GM12801 (cell line): Measurements from ENCODE around the gene GXYLT2.

ENCODE experiments used
- TF ChIP-seq, protein P1 (sequence below): IDR thresholded peaks from one replicate; pipeline ENCODE4 v1.5.1; 2011; ENCODE audit warnings: control low read depth; ENCODE audit not compliant: insufficient read length; ENCODE audit errors: extremely low read depth

Gene GXYLT2, protein sequence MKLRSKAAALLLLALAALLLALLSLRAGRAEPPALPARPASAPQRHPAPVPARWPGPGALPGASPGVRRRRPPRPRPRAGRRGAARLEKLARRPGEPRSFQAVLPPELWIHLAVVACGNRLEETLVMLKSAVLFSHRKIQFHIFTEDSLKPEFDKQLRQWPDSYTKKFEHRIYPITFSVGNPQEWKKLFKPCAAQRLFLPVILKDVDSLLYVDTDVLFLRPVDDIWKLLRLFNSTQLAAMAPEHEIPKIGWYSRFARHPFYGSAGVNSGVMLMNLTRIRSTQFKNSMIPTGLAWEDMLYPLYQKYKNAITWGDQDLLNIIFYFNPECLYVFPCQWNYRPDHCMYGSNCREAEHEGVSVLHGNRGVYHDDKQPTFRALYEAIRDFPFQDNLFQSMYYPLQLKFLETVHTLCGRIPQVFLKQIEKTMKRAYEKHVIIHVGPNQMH

DNA sequence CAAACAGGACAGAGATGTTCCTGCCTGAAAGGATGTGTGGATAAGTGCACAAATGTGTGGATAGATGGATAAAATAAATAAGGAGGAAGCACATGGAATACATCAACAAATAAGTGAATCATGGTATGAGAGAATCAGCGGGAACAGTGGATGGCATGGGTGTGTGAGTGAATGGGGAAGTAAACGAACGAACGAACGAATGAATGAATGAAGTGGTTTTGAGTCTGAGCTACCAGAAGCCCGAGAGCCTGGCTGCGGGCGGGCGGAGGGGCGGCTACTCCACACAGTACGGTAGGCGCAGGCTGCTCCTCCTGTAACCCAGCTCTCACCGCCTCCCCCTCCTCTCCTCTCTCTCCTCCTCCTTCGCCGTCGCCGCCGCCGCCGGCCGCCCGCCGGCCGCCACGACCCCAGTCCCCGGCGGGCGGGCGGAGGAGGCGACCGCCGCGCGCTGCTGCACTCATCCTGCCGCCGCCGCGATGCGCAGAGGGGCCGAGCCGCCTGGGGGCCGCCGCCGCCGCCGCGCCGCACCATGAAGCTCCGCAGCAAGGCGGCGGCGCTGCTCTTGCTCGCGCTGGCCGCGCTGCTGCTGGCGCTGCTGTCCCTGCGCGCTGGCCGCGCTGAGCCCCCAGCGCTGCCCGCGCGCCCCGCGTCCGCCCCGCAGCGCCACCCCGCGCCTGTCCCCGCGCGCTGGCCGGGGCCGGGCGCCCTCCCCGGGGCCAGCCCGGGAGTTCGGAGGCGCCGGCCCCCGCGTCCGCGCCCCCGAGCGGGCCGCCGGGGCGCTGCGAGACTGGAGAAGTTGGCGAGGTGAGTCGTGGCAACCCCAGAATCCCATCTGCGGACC is at the start of gene GXYLT2:
Gene GXYLT2, plus strand, starts transcription at position 342 of the 841 bp plus-strand sequence. Its CDS starts 188 bp downstream, at position 530.
- TF ChIP-seq, protein P1, sequence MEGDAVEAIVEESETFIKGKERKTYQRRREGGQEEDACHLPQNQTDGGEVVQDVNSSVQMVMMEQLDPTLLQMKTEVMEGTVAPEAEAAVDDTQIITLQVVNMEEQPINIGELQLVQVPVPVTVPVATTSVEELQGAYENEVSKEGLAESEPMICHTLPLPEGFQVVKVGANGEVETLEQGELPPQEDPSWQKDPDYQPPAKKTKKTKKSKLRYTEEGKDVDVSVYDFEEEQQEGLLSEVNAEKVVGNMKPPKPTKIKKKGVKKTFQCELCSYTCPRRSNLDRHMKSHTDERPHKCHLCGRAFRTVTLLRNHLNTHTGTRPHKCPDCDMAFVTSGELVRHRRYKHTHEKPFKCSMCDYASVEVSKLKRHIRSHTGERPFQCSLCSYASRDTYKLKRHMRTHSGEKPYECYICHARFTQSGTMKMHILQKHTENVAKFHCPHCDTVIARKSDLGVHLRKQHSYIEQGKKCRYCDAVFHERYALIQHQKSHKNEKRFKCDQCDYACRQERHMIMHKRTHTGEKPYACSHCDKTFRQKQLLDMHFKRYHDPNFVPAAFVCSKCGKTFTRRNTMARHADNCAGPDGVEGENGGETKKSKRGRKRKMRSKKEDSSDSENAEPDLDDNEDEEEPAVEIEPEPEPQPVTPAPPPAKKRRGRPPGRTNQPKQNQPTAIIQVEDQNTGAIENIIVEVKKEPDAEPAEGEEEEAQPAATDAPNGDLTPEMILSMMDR = no peak

DNA sequence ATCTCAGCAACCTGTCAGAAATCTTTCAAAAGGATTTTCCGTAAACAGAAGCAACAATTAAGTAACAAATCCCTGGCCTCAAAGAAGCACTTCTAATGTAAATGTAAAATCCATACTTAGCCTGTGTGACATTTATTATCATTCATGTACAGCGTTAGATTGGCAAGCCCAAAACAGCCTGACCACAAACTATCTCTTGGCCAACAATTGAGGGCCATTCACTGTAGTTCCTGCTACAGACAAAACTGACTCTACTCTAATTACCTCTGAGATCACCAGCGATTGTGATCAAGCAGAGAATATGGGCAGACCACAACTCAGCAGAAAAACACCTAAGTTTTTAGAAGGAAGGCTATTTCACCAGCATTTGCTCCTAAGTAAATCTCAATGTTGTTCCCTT is 48.8 kb upstream of the GXYLT2 start:
- TF ChIP-seq, protein P1 = no peak

DNA sequence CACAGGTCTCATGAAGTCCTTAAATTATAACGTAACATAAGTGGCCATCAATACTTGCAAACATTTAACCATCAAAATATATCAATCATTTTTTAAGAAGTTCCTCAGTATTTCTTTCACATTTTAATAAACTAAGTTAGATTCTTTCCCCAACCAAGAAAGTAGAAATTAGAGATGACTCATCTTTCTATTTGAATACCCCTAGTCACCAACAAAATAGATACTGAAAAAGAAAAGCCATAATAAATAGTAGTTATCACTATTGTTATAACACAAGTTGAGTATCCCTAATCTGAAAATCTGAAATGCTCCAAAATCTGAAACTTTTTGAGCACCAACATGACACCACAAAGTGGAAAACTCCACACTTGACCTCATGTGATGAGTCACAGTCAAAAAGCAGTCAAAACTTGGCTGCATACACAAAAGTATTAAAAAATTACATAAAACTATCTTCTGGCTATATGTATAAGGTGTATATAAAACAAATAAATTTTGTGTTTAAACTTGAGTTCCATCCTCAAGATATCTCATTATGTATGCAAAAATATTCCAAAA is 43.3 kb upstream of the GXYLT2 start:
- TF ChIP-seq, protein P1 = no peak

DNA sequence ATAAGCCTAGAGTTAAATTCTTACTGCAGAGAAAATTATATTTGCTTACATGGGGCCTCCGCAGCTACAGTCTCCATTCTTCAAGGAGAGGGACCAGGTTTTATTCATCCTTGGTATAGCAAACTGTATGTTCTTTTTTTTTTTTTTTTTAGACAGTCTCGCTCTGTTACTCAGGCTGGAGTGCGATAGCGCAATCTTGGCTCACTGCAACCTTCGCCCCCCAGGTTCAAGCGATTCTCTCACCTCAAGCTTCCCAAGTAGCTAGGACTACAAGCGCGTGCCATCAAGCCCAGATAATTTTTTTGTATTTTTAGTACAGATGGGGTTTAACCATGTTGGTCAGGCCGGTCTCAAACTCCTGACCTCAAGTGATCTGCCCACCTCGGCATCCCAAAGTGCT is 41.7 kb upstream of the GXYLT2 start:
- TF ChIP-seq, protein P1 = no peak

DNA sequence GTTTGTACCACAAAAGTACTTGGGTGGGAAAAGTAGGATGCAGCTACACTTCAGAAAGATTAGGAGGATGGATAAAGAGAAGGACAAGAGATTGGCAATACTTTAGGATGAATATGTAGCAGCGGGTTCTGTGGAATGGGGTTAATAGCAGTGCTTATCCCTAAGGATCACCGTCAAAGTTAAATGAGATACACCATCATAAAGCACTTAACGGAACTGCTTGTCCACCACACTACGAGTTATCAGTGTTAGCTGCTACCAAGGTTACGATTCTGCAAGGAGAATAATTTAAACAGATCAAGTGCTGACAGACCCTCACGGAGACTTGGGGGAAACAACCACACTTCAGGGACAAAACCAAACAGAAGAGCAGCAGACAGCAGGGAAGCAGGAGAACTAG is 40.6 kb upstream of the GXYLT2 start:
- TF ChIP-seq, protein P1 = no peak

DNA sequence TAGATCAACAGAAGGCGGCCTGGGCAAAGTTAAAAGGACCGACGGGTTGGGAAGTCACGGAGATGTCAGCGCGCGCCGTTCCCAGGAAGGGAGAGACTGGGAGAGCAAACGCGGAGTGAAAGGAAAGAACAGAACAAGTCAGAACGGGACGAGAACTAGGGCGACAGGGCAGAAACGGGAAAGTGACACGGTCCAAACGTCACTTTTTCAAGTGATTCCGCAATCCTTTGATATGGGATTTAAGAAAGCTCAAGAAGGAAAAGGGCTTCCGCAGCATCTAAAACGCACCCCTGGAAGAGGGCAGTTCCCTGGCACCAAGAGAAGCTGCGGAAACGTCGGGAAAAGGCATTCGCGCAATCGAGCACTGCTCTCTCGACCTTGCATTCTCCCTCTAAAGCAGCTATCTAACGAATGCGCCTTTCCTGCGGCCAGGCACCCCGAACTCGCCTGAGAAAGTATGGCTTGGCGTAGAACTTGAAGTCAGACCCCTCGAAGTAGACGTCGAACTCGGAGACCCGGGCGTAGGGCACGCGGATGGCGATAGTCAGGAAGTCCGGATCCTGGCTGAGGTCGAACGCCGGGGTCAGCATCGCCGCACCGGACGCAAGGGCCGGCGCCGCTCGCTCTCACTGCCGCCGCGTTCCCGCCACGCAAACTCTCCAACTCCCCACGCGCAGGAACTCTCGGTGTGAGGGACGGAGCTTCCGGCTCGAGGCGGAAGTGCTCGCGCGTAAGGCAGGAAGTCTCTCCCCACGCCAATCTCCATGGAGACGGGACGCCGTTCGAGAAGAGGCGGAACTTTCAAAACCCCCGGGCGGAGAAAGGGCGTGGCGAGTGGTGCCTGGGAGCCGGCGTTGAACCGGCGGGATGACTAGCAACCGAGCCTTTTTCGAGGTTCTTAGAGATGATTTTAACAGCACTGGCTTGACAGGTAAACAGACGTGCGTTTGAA is 39.8 kb upstream of the GXYLT2 start, which contains the start of gene SHQ1:
Gene SHQ1, minus strand, starts transcription at position 695 of the 952 bp plus-strand sequence. Its CDS starts 105 bp downstream, at position 590.
- TF ChIP-seq, protein P1 = no peak
